Smooth muscle cell (in vitro differentiated cells): ENCODE results near the gene CPN2. TPM values are rescaled to one million over a fixed set of nuclear protein-coding genes. Genes with fewer than 3 reads are reported as not detected.

Experiments
- DNase-seq: peaks from one replicate; lab custom pipeline; 2025; ENCODE audit not compliant: unreplicated experiment; lab: John Stamatoyannopoulos, UW
- H2AFZ ChIP-seq: fragments of 200-600 bp; sonication (generic); 2 replicates; pipeline ENCODE4 v1.6.0; 2016; ENCODE audit warnings: antibody characterized with exemption, low read depth, mild to moderate bottlenecking
- H3F3A ChIP-seq: fragments of 200-600 bp; sonication (generic); 2 replicates; pipeline ENCODE4 v1.6.0; 2017; ENCODE audit warnings: antibody characterized with exemption, low read depth
- H3K27ac ChIP-seq: fragments of 200-600 bp; sonication (generic); 2 replicates; pipeline ENCODE4 v1.5.1; 2016; ENCODE audit warnings: low read depth, mild to moderate bottlenecking
- H3K27me3 ChIP-seq: fragments of 200-600 bp; sonication (generic); 2 replicates; pipeline ENCODE4 v1.6.1; 2016; ENCODE audit warnings: low read depth, mild to moderate bottlenecking
- H3K36me3 ChIP-seq: fragments of 200-600 bp; sonication (generic); 2 replicates; pipeline ENCODE4 v1.5.1; 2016; ENCODE audit warnings: low read depth
- H3K4me1 ChIP-seq: fragments of 200-600 bp; sonication (generic); 2 replicates; pipeline ENCODE4 v1.5.1; 2016; ENCODE audit warnings: low read depth
- H3K4me2 ChIP-seq: fragments of 200-600 bp; sonication (generic); 2 replicates; pipeline ENCODE4 v1.6.0; 2016; ENCODE audit warnings: mild to moderate bottlenecking
- H3K4me3 ChIP-seq: fragments of 200-600 bp; sonication (generic); 2 replicates; pipeline ENCODE4 v1.5.1; 2016; ENCODE audit warnings: mild to moderate bottlenecking
- H3K79me2 ChIP-seq: fragments of 200-600 bp; sonication (generic); 2 replicates; pipeline ENCODE4 v1.6.0; 2016; ENCODE audit warnings: low read depth, mild to moderate bottlenecking
- H3K9ac ChIP-seq: fragments of 200-600 bp; sonication (generic); 2 replicates; pipeline ENCODE4 v1.6.0; 2016; ENCODE audit warnings: low read depth
- H3K9me3 ChIP-seq: fragments of 200-600 bp; sonication (generic); replicated peaks from 2 replicates; pipeline ENCODE4 v1.5.1; 2016; ENCODE audit warnings: low read depth
- H4K20me1 ChIP-seq: fragments of 200-600 bp; sonication (generic); 2 replicates; pipeline ENCODE4 v1.6.0; 2016; ENCODE audit warnings: low read depth
- WGBS: methylation state at CpG from one replicate; pipeline ENCODE4 v1.1.7; 2016; ENCODE audit warnings: low lambda C conversion rate; 5-methylcytosine and 5-hydroxymethylcytosine counted together
- polyA plus RNA-seq: library from polyadenylated mRNA; unstranded; fragments of >200 nt; fragmentation: Nextera tagmentation; extraction: Ambion mirVana; gene quantifications from 2 replicates; pipeline ENCODE4 v1.2.1, GENCODE V29; 2016
- total RNA-seq: library from RNA; depleted of rRNA; stranded (reverse); fragments of >200 nt; gene quantifications from 2 replicates; pipeline ENCODE4 v1.2.3, GENCODE V29; 2014
- TF ChIP-seq, protein P1 (sequence below): fragments of 200-600 bp; sonication (generic); IDR thresholded peaks from 2 replicates; pipeline ENCODE4 v1.5.1; 2017; ENCODE audit warnings: borderline replicate concordance, mild to moderate bottlenecking, antibody characterized with exemption; ENCODE audit not compliant: insufficient read depth, poor library complexity, severe bottlenecking

Gene CPN2
- total and polyA plus RNA-seq, 2 experiments from 2014 or later: 0.13 TPM; not detected in 1

DNA sequence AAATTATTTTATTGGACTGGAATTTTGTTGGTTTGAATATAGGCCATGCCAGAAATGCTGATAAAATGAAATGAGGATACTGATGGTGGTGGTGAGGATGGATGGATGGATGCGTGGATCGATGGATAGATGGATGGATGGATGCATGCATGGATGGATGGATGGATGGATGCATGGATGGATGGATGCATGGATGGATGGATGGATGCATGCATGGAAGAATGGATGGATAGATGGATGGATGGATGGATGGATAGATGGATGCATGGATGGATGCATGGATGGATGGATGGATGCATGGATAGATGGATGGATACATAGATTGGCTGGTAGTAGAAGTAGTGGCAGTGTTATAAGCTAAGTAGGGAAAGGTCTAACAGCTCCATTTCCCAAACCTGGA, 40.1 kb downstream of the CPN2 start:
- Histone ChIP-seq H3K27ac (no peak overlapping the region), H3K4me2 (no peak overlapping the region), H2AFZ (no peak overlapping the region), H3K27me3 (no peaks in the 10 kb centered on the region), H3K36me3 (no peaks in the 10 kb centered on the region), H3F3A (peaks cover 4% of the 10 kb centered on the region), H3K9ac (no peak overlapping the region), H3K79me2 (no peaks in the 10 kb centered on the region), H3K4me3 (no peak overlapping the region), H3K4me1 (peaks cover 27% of the 10 kb centered on the region), H4K20me1 (no peaks in the 10 kb centered on the region), H3K9me3 (no peaks in the 10 kb centered on the region)
- TF ChIP-seq, protein P1, sequence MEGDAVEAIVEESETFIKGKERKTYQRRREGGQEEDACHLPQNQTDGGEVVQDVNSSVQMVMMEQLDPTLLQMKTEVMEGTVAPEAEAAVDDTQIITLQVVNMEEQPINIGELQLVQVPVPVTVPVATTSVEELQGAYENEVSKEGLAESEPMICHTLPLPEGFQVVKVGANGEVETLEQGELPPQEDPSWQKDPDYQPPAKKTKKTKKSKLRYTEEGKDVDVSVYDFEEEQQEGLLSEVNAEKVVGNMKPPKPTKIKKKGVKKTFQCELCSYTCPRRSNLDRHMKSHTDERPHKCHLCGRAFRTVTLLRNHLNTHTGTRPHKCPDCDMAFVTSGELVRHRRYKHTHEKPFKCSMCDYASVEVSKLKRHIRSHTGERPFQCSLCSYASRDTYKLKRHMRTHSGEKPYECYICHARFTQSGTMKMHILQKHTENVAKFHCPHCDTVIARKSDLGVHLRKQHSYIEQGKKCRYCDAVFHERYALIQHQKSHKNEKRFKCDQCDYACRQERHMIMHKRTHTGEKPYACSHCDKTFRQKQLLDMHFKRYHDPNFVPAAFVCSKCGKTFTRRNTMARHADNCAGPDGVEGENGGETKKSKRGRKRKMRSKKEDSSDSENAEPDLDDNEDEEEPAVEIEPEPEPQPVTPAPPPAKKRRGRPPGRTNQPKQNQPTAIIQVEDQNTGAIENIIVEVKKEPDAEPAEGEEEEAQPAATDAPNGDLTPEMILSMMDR: no peak
- no peak for DNase-seq
- WGBS: 98% methylated on average over 2 of the region's 2 CpGs

DNA sequence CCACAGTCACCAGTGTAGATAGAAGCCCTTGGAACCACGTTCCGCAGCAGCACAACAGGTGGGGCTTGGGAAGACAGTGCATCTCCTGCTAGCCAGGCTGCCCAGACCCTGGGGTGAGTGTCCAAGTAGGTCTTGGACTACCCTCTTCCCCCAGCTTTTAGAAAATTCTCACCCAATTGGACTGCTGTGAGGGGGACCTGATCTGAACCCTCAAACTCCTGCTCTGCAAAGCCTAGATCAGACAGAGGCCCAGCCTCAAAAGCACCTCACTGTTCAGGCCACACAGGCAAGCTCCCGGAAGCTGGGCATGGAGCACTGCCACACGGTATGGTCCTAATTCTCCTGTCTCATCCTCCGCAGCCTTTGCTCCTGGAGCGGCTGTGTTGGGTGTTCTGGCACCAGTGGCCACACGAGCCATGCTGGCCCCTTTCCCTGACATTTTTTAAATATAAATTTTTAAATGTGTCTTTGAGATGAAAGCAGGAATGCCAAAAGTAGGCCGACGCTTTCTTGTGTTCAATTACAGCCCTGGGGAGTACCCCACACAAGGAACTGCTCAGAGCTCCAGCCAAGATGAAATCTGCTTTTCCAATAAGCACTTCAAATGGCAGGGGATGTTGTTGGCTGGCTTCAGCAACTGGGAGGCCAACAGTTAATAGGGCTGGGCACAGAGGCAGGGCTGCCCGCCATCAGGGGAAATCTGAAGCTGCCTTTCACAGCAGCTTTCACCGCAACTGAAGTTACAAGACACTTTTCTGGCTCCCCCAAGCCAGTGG, 40.9 kb downstream of the CPN2 start:
- Histone ChIP-seq H3K9ac (no peak overlapping the region), H3K4me3 (no peak overlapping the region), H3K4me1 (peaks cover 29% of the 10 kb centered on the region), H3K9me3 (no peaks in the 10 kb centered on the region), H3F3A (peaks cover 4% of the 10 kb centered on the region), H3K27me3 (no peaks in the 10 kb centered on the region), H2AFZ (no peak overlapping the region), H3K79me2 (no peaks in the 10 kb centered on the region), H3K27ac (no peak overlapping the region), H3K4me2 (no peak overlapping the region), H4K20me1 (no peaks in the 10 kb centered on the region), H3K36me3 (no peaks in the 10 kb centered on the region)
- WGBS: 91% methylated on average over 11 of the region's 11 CpGs
- TF ChIP-seq, protein P1: no peak
- no peak for DNase-seq

DNA sequence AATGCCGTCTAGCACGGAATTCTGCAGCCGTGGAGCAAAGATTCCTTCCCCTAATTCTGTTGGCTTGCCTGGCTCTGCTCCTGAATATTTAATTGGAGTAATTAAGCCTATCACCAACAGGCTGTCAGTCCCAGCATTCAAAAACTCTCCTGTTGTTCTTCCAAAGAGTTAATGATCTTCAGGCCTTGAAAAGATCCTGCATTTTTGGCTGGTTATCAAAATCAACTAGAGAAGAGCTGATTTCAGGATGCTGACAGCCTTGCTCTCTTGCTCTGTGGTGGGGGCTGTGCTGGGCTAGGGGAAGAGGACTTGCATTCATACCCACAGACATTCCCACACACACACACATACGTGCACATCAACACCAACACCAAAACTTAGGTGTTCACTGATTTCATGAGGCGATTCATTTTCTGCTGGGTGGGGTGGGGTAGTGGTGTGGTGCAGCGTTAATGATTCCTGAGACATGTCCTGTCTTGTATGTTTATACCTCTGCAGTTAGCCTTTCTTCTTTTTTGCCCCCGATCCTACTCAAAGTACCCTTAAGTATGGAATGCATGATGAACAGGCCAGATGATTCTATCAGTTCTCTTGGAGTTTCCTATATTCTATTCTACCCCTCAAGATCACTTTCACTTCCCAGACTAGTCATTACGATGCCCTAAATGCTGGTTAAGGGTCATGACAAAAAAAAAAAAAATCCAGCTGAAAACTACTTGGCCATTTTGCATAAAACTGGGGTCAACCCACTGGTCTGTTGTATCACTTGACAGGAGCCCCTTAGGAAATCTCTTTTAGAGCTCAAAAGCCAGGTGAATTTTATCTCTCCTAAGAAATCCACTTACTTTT, 42.3 kb downstream of the CPN2 start:
- Histone ChIP-seq H3K4me2 (no peak overlapping the region), H3K4me3 (no peak overlapping the region), H3K27ac (no peak overlapping the region), H3K9me3 (no peaks in the 10 kb centered on the region), H3K9ac (no peak overlapping the region), H4K20me1 (no peaks in the 10 kb centered on the region), H2AFZ (no peak overlapping the region), H3F3A (peaks cover 4% of the 10 kb centered on the region), H3K27me3 (no peaks in the 10 kb centered on the region), H3K4me1 (peaks cover 29% of the 10 kb centered on the region), H3K36me3 (no peaks in the 10 kb centered on the region), H3K79me2 (no peaks in the 10 kb centered on the region)
- 80% methylated on average over 8 of the region's 8 CpGs for WGBS
- no peak for DNase-seq
- TF ChIP-seq, protein P1: no peak
